Measurements from ENCODE around the gene THADA. TPM values are rescaled to one million over a fixed set of nuclear protein-coding genes. Genes with fewer than 3 reads are reported as not detected.

The THADA gene
- total RNA-seq, 1 donor from 2014 or later = 28.3 TPM

DNA sequence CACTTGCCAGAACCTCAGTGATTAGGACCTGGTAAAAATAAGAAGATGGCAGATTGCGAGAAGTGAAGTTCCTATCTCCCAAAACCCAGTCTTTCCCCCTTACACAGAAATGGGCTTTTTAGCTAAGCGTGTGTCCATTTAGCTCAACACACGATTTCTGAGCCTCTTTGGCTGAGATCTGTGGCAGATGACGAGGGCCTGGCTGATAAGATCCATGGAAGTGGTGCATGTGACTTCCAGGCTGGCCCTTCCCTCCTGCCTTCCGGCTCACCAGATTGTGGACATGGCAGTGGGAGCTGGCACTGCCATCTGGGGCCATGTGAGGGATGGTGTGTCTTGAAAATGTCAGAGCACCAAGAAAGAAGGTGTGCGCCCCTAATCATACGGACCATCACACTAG lies 328.5 kb downstream of the THADA start:
- no peaks in the 10 kb centered on the region for H3K9me3 Mint-ChIP-seq (ENCODE audit: unreplicated experiment)
- peaks cover 68% of the 10 kb centered on the region for H3K4me1 Mint-ChIP-seq (ENCODE audit: unreplicated experiment)
- TF ChIP-seq, protein P1, sequence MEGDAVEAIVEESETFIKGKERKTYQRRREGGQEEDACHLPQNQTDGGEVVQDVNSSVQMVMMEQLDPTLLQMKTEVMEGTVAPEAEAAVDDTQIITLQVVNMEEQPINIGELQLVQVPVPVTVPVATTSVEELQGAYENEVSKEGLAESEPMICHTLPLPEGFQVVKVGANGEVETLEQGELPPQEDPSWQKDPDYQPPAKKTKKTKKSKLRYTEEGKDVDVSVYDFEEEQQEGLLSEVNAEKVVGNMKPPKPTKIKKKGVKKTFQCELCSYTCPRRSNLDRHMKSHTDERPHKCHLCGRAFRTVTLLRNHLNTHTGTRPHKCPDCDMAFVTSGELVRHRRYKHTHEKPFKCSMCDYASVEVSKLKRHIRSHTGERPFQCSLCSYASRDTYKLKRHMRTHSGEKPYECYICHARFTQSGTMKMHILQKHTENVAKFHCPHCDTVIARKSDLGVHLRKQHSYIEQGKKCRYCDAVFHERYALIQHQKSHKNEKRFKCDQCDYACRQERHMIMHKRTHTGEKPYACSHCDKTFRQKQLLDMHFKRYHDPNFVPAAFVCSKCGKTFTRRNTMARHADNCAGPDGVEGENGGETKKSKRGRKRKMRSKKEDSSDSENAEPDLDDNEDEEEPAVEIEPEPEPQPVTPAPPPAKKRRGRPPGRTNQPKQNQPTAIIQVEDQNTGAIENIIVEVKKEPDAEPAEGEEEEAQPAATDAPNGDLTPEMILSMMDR (IDR thresholded peaks at IDR 0.05) = no peak
- no peak for DNase-seq (ENCODE audit: extremely low spot score, unreplicated experiment)
- H3K36me3 Mint-ChIP-seq (ENCODE audit: unreplicated experiment) = peaks cover 7% of the 10 kb centered on the region
- no peaks in the 10 kb centered on the region for H3K27me3 Mint-ChIP-seq (ENCODE audit: unreplicated experiment)
- no peak overlapping the region for H3K27ac Mint-ChIP-seq (ENCODE audit: unreplicated experiment)
- no peak overlapping the region for H3K4me3 Mint-ChIP-seq (ENCODE audit: unreplicated experiment)

DNA sequence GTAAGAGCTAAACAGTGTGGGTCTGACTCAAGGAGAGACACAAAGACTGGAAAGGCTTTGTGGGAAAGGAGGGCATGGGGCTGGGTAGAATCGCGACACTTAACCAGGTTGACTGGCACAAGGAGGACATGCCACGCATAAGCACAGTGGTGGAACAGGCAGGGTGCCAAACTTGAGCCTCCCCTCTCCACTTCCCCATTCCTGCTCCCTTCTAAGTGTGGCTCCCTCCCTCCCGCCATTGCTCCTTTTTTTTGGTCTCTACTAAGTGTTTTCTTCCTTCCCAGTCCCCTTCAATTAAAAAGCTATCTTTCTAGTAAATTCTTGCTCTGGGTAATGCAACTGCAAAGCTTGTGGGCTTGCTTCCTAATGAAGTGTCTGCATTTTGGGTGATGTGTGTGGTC lies 329.1 kb downstream of the THADA start:
- Mint-ChIP-seq H3K9me3 (ENCODE audit: unreplicated experiment) (no peaks in the 10 kb centered on the region), H3K27ac (ENCODE audit: unreplicated experiment) (no peak overlapping the region), H3K4me1 (ENCODE audit: unreplicated experiment) (peaks cover 70% of the 10 kb centered on the region), H3K27me3 (ENCODE audit: unreplicated experiment) (no peaks in the 10 kb centered on the region), H3K4me3 (ENCODE audit: unreplicated experiment) (no peak overlapping the region), H3K36me3 (ENCODE audit: unreplicated experiment) (peaks cover 3% of the 10 kb centered on the region)
- TF ChIP-seq, protein P1 (IDR thresholded peaks at IDR 0.05) = no peak
- no peak for DNase-seq (ENCODE audit: extremely low spot score, unreplicated experiment)

DNA sequence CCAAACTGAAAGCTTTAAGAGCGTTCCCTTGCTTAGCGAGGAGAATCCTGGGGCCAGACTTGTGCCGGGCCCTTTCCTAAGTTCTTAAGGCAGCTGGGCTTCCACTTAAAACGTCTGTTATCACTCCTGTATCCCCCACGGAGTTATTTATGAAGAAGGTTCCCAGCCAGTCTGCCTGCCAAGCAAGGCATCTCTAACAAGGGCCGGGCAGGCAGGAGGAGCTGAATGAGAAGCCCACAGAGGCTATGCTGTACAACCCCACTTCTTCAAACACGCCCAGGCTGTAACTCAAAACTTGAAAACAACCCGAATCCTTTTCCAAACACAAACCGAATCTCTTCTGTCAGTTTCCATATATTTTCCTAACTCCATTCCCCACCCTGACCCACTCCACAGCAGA lies 330.4 kb downstream of the THADA start:
- no peaks in the 10 kb centered on the region for H3K27me3 Mint-ChIP-seq (ENCODE audit: unreplicated experiment)
- peaks cover 3% of the 10 kb centered on the region for H3K36me3 Mint-ChIP-seq (ENCODE audit: unreplicated experiment)
- peaks cover 71% of the 10 kb centered on the region for H3K4me1 Mint-ChIP-seq (ENCODE audit: unreplicated experiment)
- H3K9me3 Mint-ChIP-seq (ENCODE audit: unreplicated experiment) = no peaks in the 10 kb centered on the region
- DNase-seq (ENCODE audit: extremely low spot score, unreplicated experiment) = no peak
- H3K4me3 Mint-ChIP-seq (ENCODE audit: unreplicated experiment) = no peak overlapping the region
- TF ChIP-seq, protein P1 (IDR thresholded peaks at IDR 0.05) = no peak
- peak overlapping the region; percentile 77 for H3K27ac Mint-ChIP-seq (ENCODE audit: unreplicated experiment)

DNA sequence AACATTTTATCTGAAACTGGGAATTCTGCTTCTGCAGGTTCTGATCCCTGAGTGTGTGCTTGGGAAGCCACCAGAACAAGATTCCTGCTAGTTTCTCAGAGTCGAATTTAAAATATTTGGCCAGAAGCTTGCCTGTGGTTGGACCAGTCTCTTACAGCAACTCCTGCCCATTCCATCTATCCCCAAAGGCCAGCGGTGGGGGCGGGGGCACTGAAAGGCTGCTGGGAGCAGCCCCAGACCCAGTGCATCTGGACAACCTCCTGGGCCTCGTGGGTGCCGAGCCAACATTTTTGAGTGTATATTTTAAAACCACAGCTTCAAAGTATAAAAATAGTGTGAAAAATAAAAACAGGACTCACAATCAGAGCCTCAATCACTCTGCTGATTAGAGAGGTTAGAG lies 330.8 kb downstream of the THADA start:
- no peak overlapping the region for H3K4me3 Mint-ChIP-seq (ENCODE audit: unreplicated experiment)
- H3K27me3 Mint-ChIP-seq (ENCODE audit: unreplicated experiment) = no peaks in the 10 kb centered on the region
- peak overlapping the region; percentile 77 for H3K27ac Mint-ChIP-seq (ENCODE audit: unreplicated experiment)
- DNase-seq (ENCODE audit: extremely low spot score, unreplicated experiment) = no peak
- TF ChIP-seq, protein P1 (IDR thresholded peaks at IDR 0.05) = no peak
- H3K9me3 Mint-ChIP-seq (ENCODE audit: unreplicated experiment) = no peaks in the 10 kb centered on the region
- peaks cover 67% of the 10 kb centered on the region for H3K4me1 Mint-ChIP-seq (ENCODE audit: unreplicated experiment)
- peaks cover 3% of the 10 kb centered on the region for H3K36me3 Mint-ChIP-seq (ENCODE audit: unreplicated experiment)

DNA sequence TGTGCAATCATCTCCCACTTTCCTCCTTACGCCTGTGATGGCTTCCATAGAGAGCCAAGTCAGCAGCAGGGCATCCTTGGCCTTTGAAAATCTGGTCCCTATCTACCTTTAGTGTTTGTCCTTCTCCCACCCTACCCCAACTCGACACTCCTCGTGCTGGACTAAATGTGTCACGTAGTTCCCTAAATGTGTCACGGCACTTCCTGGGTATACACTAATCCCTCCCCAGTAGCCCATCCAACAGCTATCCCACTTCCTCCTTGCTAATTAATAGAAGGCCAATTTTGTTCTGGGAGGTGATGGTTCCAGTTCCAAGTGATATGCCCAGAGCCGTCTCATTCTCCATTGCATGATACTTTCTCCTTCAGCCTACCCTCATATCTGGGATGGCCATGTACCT lies 332.9 kb downstream of the THADA start:
- Mint-ChIP-seq H3K4me1 (ENCODE audit: unreplicated experiment) (peaks cover 46% of the 10 kb centered on the region), H3K27ac (ENCODE audit: unreplicated experiment) (no peak overlapping the region)

More for the DNA sequence above, 332.9 kb downstream of the THADA start:
- H3K27me3 Mint-ChIP-seq (ENCODE audit: unreplicated experiment) = no peaks in the 10 kb centered on the region
- TF ChIP-seq, protein P1 (IDR thresholded peaks at IDR 0.05) = no peak
- H3K4me3 Mint-ChIP-seq (ENCODE audit: unreplicated experiment) = no peak overlapping the region
- no peaks in the 10 kb centered on the region for H3K9me3 Mint-ChIP-seq (ENCODE audit: unreplicated experiment)
- peaks cover 3% of the 10 kb centered on the region for H3K36me3 Mint-ChIP-seq (ENCODE audit: unreplicated experiment)
- DNase-seq (ENCODE audit: extremely low spot score, unreplicated experiment) = no peak

Measured in osteocyte (in vitro differentiated cells).